ENCODE measurements around the gene OTUD1.

- TF ChIP-seq, protein P1, sequence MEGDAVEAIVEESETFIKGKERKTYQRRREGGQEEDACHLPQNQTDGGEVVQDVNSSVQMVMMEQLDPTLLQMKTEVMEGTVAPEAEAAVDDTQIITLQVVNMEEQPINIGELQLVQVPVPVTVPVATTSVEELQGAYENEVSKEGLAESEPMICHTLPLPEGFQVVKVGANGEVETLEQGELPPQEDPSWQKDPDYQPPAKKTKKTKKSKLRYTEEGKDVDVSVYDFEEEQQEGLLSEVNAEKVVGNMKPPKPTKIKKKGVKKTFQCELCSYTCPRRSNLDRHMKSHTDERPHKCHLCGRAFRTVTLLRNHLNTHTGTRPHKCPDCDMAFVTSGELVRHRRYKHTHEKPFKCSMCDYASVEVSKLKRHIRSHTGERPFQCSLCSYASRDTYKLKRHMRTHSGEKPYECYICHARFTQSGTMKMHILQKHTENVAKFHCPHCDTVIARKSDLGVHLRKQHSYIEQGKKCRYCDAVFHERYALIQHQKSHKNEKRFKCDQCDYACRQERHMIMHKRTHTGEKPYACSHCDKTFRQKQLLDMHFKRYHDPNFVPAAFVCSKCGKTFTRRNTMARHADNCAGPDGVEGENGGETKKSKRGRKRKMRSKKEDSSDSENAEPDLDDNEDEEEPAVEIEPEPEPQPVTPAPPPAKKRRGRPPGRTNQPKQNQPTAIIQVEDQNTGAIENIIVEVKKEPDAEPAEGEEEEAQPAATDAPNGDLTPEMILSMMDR (IDR thresholded peaks at IDR 0.05; ENCODE audit: insufficient read depth, low read length) = no peak
- TF ChIP-seq GABPA (IDR thresholded peaks at IDR 0.05; ENCODE audit: low read depth) = no peak
- no peak for TF ChIP-seq SPI1 (IDR thresholded peaks at IDR 0.05; ENCODE audit: borderline replicate concordance, low read depth)
Measured at GRCh38 chr10:23436983-23437382, 1.9 kb upstream of the OTUD1 start.

Measured in HL-60 (cell line).